ENCODE data around the gene ACACA. TPM values are rescaled to one million over a fixed set of nuclear protein-coding genes. Genes with fewer than 3 reads are reported as not detected.
"Not testable (repeated sequence)": the region's sequence is repeated elsewhere in the genome, so short reads cannot be mapped to it uniquely, and the experiment has no call there.

ACACA gene
- total RNA-seq, 1 donor from 2014 or later: 62.5 TPM

DNA sequence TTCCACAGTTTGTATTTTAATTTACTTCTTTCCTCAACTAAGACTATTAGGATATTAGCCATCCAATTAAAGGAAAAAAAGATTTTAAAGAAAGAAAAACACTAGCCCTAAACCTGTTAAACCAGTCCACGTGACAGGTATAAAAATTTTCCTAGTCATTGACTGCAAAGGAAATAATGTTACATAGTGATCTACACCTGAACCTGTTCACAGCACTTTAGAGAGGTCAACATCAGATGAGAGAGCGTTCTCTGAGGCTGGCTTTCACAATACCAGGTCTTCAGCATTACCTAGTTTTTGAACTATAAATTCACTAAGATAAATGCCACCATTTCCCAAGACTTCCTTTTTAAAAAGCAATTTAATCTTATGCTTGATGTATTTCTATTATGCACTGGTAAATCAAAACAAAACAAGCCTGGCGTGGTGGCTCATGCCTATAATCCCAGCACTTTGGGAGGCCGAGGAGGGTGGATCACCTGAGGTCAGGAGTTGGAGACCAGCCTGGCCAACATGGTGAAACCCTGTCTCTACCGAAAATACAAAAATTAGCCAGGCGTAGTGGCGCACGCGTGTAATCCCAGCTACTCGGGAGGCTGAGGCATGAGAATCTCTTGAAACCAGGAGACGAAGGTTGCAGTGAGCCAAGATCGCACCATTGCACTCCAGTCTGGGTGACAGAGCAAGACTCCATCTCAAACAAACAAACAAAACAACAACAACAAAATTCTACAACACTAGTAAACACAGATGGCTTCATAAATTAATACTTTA, 49.7 kb downstream of the ACACA start:
- intact Hi-C loops (cut with micrococcal nuclease): loop anchor here (10.0 kb wide), 1 partner anchor 218 kb away; no protein-coding TSS in a partner anchor

DNA sequence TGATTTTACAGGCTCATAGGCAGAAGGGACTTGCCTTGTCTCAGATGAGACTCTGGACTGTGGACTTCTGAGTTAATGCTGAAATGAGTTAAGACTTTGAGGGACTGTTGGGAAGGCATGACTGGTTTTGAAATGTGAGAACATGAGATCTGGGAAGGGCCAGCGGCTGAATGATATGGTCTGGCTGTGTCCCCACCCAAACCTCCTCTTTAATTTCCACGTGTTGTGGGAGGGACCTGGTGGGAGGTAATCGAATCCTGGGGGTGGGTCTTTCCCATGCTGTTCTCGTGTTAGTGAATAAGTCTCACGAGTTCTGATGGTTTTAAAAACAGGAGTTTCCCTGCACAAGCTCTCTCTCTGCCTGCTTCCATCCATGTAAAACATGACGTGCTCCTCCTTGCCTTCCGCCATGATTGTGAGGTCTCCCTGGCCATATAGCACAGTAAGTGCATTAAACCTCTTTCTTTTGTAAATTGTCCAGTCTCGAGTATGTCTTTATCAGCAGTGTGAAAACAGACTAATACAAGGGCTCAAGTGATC, 59.7 kb downstream of the ACACA start:
- intact Hi-C loops (cut with micrococcal nuclease): not testable (repeated sequence)

DNA sequence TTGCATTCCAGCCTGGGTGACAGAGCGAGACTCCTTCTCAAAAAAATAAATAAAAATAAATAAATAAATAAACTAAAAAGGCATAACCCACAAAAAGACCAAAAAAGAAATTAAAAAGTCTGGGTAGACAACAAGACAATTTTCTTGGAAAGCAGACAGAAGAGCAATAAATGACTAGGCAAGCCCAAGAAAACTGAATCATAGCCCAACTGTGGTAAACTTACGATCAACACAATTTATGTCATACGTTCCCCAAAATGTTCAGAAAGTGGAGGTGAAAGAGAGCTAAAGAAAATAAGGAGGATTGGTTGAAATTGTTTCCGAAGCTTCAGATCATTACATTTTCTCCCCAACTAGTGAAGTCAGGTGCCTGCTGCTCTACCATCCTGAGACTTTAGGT, 62.1 kb downstream of the ACACA start:
- intact Hi-C loops (cut with micrococcal nuclease): no loop called here

DNA sequence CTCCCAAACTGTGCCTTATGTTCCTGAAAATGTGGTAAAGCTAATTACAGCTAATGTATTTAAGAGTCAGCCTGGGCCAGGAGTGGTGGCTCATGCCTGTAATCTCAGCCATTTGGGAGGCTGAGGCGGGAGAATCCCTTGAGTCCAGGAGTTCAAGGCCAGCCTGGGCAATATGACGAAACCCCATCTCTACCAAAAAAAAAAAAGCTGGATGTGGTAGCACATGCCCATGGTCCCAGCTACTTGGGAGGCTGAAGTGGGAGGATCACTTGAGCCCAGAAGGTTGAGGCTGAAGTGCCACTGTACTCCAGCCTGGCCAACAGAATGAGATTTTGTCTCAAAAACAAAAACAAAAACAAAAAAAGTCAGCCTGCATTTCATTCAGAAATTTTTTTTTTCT, 64.0 kb downstream of the ACACA start:
- intact Hi-C loops (cut with micrococcal nuclease): no loop called here

GRCh38 chr17:37340804-37341203, 65.8 kb downstream of the ACACA start:
- intact Hi-C loops (cut with micrococcal nuclease): no loop called here

DNA sequence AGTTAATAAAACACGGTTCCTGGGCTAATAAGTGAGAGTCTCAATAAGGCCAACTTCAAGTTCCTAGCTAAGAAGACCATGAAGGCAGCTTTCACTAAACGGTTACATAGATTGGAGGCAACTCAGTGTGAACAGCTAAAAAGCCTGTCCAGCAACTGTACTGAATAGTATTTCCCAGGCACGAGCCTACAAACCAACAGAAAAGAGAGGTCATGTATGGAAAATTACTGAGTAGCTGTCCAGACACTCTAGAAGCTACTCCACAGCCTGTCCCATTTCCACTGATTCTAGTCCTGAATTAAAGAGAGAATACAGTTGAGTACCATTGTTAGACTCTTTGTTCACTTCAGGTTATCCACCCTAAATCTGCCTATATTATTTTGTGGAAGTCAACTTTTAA, 67.3 kb downstream of the ACACA start:
- intact Hi-C loops (cut with micrococcal nuclease): no loop called here

DNA sequence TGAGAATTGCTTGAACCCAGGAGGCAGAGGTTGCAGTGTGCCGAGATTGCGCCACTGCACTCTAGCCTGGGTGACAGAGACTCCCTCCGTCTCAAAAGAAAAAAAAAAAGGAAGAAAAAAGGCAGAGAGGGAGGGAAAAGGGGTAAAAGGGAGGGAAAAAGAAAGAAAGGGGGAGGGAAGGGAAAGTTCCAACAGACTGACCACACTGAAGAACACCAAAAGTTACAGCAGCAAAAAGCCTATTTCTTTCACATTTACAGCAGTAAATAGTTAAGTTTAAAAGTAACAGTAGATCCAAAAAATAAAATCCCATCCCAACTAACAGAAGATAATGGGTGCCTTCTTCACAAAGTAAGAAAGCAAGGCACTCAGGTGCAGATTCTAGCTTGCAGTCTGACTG, 67.8 kb downstream of the ACACA start:
- intact Hi-C loops (cut with micrococcal nuclease): no loop called here

GRCh38 chr17:37327341-37328090, 79.1 kb downstream of the ACACA start:
- intact Hi-C loops (cut with micrococcal nuclease): no loop called here

DNA sequence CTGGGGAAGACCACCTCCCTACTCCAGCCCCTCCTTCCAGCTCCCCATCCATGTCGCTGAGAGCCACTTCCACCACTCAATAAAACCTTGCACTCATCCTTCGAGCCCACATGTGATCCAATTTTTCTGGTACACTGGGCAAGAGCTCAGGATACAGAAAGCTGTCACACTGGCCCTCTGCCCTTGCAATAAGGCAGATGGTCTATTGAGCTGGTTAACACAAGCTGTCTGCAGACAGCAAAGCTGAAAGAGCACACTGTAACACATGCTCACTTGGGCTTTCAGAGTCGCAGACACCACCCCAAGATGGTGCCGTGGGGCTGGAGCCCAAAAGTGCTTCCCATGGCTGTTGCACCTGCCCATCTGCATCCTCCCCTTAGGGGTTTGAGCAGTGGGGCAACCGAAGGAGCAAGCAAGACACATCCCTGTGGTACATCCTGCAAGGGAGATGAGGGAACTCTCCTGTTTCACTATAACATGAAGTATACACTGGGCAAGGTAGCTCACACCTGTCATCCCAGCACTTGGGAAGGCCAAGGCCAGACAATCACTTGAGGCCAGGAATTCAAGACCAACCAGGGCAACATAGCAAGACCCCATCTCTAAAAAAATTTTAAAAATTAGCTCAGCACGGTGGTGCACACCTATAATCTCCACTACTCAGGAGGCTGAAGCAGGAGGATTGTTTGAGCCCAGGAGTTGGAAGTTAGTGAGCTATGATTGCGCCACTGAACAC, 83.6 kb downstream of the ACACA start:
- intact Hi-C loops (cut with micrococcal nuclease): no loop called here

DNA sequence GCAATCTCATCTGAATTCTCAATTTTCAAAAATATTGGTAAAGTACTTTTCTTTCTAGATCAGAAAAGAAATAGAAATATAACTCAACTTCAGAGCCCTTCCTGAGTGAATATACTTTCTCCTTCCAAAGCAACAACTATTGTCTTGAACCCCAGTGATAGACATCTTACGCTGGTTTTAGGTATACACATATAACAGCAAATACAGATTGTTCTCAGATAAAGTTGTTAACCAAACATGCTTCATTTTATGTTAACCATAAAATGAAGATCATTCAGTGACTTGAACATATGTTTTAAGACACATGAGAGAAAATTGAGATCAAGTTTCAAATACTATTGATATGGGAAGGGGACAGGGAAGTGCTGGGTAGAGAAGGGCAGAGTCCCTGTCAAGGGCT, 84.5 kb downstream of the ACACA start:
- intact Hi-C loops (cut with micrococcal nuclease): no loop called here

- intact Hi-C loops (cut with micrococcal nuclease): no loop called here
These were observed 87.6 kb downstream of the ACACA start for GRCh38 chr17:37318931-37319594.

DNA sequence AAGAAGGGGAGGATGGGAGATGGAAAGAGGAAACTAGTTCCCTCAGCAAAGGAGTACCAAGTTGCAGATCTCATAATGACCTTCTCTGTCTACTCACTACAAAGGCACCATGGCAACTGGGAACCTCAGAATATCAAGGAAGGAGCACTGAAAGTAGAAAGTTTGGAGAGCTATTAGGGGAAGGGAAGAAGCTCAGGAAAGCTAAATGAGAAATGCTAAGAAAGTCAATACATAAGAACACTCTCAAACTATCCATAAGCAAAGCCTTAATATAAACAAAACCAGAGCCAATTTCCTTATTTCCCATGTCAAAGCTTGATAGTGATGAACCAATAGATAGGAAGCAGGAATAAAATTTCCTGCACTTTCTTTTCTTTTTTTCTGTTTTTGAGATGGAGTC, 88.8 kb downstream of the ACACA start:
- intact Hi-C loops (cut with micrococcal nuclease): no loop called here

DNA sequence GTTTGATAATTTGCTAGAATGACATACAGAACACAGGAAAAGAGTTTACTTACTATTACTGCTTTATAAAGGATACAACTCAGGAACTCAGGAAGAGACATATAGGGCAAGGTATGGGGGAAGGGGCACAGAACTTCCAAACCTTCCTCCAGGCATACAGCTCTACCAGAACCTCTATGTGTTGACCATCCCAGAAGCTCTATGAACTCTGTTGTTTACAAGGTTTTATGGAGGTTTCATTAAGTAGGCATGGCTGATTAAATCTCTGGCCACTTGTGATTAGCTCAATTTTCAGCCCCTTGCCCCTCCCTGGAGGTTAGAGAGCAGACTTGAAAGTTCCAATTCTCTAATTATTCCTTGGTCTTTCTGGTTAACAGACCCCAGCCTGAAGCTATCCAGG, 91.0 kb downstream of the ACACA start:
- intact Hi-C loops (cut with micrococcal nuclease): no loop called here

- intact Hi-C loops (cut with micrococcal nuclease): no loop called here
These were observed 94.3 kb downstream of the ACACA start for GRCh38 chr17:37312137-37312923.

DNA sequence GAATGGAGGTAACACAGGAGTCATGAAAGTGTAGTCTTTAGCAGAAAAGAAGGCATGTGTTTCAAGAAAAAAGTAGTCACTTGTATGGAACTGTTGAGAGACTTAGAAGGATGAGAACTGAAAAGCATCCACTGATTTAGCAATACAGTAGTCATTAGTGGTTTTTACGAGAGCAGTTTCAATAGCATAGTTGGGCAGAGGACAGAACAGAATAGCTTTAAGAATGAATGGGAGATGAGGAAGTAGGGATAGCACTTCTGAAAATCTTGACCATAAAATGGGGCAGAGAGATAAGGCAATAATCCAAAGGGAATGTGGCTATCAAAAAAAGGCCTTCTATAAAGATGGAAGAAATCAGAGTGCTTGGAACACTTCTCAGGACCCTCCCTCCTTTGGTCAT, 95.7 kb downstream of the ACACA start:
- intact Hi-C loops (cut with micrococcal nuclease): no loop called here

- intact Hi-C loops (cut with micrococcal nuclease): no loop called here
These were observed 97.6 kb downstream of the ACACA start for GRCh38 chr17:37309051-37309450.

GRCh38 chr17:37305406-37305905, 101.2 kb downstream of the ACACA start:
- intact Hi-C loops (cut with micrococcal nuclease): no loop called here

DNA sequence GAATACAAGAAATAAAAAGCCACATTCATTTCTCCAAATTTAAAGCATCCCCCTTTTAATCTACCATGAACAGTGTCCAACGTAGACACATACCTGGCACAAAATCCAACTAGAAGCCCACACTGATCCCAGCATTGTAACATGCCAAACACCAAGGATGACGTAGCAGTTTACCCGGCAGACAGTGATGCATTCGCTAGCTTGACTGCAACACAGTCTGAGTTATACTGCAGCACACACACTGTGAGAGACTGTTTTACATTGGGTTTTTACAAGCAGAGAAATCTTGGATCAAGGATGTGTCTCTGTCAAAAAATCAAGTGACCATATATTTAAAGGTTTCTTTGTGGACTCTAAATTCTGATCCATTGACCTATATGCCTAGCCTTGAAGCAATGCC, 105.3 kb downstream of the ACACA start:
- intact Hi-C loops (cut with micrococcal nuclease): no loop called here

GRCh38 chr17:37300683-37301082, 106.0 kb downstream of the ACACA start:
- intact Hi-C loops (cut with micrococcal nuclease): no loop called here

DNA sequence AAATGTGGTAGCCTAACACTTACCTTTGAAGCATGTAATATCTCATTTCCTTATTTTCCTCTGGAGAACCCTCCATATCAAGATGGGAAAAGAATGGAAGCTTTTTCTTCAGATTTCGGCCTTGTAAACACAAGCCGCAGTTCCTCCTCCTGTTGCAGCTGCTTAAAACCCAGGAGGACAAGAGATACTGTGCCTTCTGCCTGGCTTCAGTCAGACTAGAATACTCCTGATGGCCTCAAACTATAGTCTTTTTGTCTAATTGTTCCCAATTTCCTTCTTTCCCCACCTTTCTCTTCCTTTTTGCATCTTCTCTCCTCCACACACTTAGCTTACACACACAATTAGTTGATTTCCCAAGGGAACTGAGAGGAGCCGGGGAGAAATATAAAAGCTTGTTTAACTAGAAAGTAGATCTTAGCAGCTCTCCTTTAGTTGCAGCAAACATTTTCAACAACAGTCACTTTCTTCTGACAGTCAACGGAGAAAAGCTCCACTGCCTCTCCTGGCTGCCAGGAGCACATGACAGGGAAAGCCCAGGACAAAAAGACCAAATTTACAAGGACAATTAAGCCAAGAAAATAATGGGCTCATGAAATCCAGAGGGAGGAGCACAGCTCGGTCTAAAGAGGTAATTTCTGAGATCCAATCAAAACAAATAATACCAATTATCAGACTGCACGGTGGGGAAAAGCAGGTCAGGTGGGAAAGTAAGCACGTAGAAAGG, 107.2 kb downstream of the ACACA start:
- intact Hi-C loops (cut with micrococcal nuclease): no loop called here

Data from T-helper 2 cell treated with Interferon-gamma antibody and Interleukin-4, amounts not matched to agents 100 ng/mL and 5 ng/mL, for 36 hours (primary cell).